ENCODE data around the gene CELA1. TPM values are rescaled to one million over a fixed set of nuclear protein-coding genes. Genes with fewer than 3 reads are reported as not detected.

CELA1 gene
- polyA plus RNA-seq (2013, experiment 1 of 2), result not detected
- polyA plus RNA-seq (2013, experiment 2 of 2), result not detected

- peaks cover 12% of the 10 kb centered on the region for H3K4me1 ChIP-seq (ENCODE audit: control insufficient read depth, insufficient read depth, low read length, poor library complexity, severe bottlenecking)
- 92 to 94% methylated on average over 2 of the region's 3 CpGs for WGBS, 2 experiments (ENCODE audit: insufficient coverage in 2 of 2)
- no peak within 1 kb of the TSS for H3K4me3 ChIP-seq (ENCODE audit: extremely low read depth, insufficient read depth, low read length, poor library complexity, severe bottlenecking)
- H3K9me3 ChIP-seq (ENCODE audit: control insufficient read depth, low read length), result no peaks in the 10 kb centered on the region
- no peak within 1 kb of the TSS for H3K27ac ChIP-seq (ENCODE audit: low read depth, low read length, severe bottlenecking)
- H3K36me3 ChIP-seq (ENCODE audit: control insufficient read depth, insufficient read depth, low read length), result no peaks in the 10 kb centered on the region
Measured at GRCh38 chr12:51346581-51346980, at the start of gene CELA1. CELA1 (minus strand) TSS chr12:51346679; CDS start chr12:51346638, 41 bp downstream.

- 60% methylated on average over 5 of the region's 8 CpGs; no CpG with 5 or more reads in 1 of the 2 experiments for WGBS, 2 experiments (ENCODE audit: insufficient coverage in 2 of 2)
- H3K4me1 ChIP-seq (ENCODE audit: control insufficient read depth, insufficient read depth, low read length, poor library complexity, severe bottlenecking), result peaks cover 18% of the 10 kb centered on the region
- no peaks in the 10 kb centered on the region for H3K9me3 ChIP-seq (ENCODE audit: control insufficient read depth, low read length)
- H3K27ac ChIP-seq (ENCODE audit: low read depth, low read length, severe bottlenecking), result no peak overlapping the region
- no peak overlapping the region for H3K4me3 ChIP-seq (ENCODE audit: extremely low read depth, insufficient read depth, low read length, poor library complexity, severe bottlenecking)
- no peaks in the 10 kb centered on the region for H3K36me3 ChIP-seq (ENCODE audit: control insufficient read depth, insufficient read depth, low read length)
Measured at GRCh38 chr12:51395283-51396230, 49.1 kb upstream of the CELA1 start.

GRCh38 chr12:51393676-51394545 lies 47.4 kb upstream of the CELA1 start:
- H3K4me1 ChIP-seq (ENCODE audit: control insufficient read depth, insufficient read depth, low read length, poor library complexity, severe bottlenecking), result peaks cover 18% of the 10 kb centered on the region
- H3K36me3 ChIP-seq (ENCODE audit: control insufficient read depth, insufficient read depth, low read length), result no peaks in the 10 kb centered on the region
- H3K9me3 ChIP-seq (ENCODE audit: control insufficient read depth, low read length), result no peaks in the 10 kb centered on the region
- no peak overlapping the region for H3K27ac ChIP-seq (ENCODE audit: low read depth, low read length, severe bottlenecking)
- no peak overlapping the region for H3K4me3 ChIP-seq (ENCODE audit: extremely low read depth, insufficient read depth, low read length, poor library complexity, severe bottlenecking)
- WGBS, 2 experiments (ENCODE audit: insufficient coverage in 2 of 2), result 88 to 93% methylated on average over 12 to 14 of the region's 14 CpGs

- peak overlapping the region; percentile 48 for H3K4me3 ChIP-seq (ENCODE audit: extremely low read depth, insufficient read depth, low read length, poor library complexity, severe bottlenecking)
- H3K9me3 ChIP-seq (ENCODE audit: control insufficient read depth, low read length), result no peaks in the 10 kb centered on the region
Measured at GRCh38 chr12:51392556-51393237, 46.2 kb upstream of the CELA1 start.

GRCh38 chr12:51391283-51392123 lies 45.0 kb upstream of the CELA1 start, which contains the start of gene GALNT6:
GALNT6 (minus strand) TSS chr12:51391406; CDS start chr12:51379781, 11,625 bp downstream.
- H3K27ac ChIP-seq (ENCODE audit: low read depth, low read length, severe bottlenecking), result peak within 1 kb of the TSS; percentile 11
- peaks cover 32% of the 10 kb centered on the region for H3K4me1 ChIP-seq (ENCODE audit: control insufficient read depth, insufficient read depth, low read length, poor library complexity, severe bottlenecking)
- 1% methylated on average over 41 to 69 of the region's 73 CpGs for WGBS, 2 experiments (ENCODE audit: insufficient coverage in 2 of 2)
- H3K9me3 ChIP-seq (ENCODE audit: control insufficient read depth, low read length), result no peaks in the 10 kb centered on the region
- peak within 1 kb of the TSS; percentile 48 for H3K4me3 ChIP-seq (ENCODE audit: extremely low read depth, insufficient read depth, low read length, poor library complexity, severe bottlenecking)
- no peaks in the 10 kb centered on the region for H3K36me3 ChIP-seq (ENCODE audit: control insufficient read depth, insufficient read depth, low read length)

More at GRCh38 chr12:51392556-51393237, 46.2 kb upstream of the CELA1 start:
- no peak overlapping the region for H3K27ac ChIP-seq (ENCODE audit: low read depth, low read length, severe bottlenecking)
- no peaks in the 10 kb centered on the region for H3K36me3 ChIP-seq (ENCODE audit: control insufficient read depth, insufficient read depth, low read length)
- 10 to 20% methylated on average over 16 to 18 of the region's 22 CpGs for WGBS, 2 experiments (ENCODE audit: insufficient coverage in 2 of 2)
- peaks cover 27% of the 10 kb centered on the region for H3K4me1 ChIP-seq (ENCODE audit: control insufficient read depth, insufficient read depth, low read length, poor library complexity, severe bottlenecking)

- 5 to 18% methylated on average over 3 to 4 of the region's 8 CpGs for WGBS, 2 experiments (ENCODE audit: insufficient coverage in 2 of 2)
- Histone ChIP-seq H3K4me3 (ENCODE audit: extremely low read depth, insufficient read depth, low read length, poor library complexity, severe bottlenecking) (peak overlapping the region; percentile 48), H3K27ac (ENCODE audit: low read depth, low read length, severe bottlenecking) (peak overlapping the region; percentile 11), H3K36me3 (ENCODE audit: control insufficient read depth, insufficient read depth, low read length) (no peaks in the 10 kb centered on the region), H3K4me1 (ENCODE audit: control insufficient read depth, insufficient read depth, low read length, poor library complexity, severe bottlenecking) (peaks cover 34% of the 10 kb centered on the region), H3K9me3 (ENCODE audit: control insufficient read depth, low read length) (no peaks in the 10 kb centered on the region)
Measured at GRCh38 chr12:51390891-51391282, 44.4 kb upstream of the CELA1 start.

GRCh38 chr12:51390457-51390856 lies 44.0 kb upstream of the CELA1 start:
- no peaks in the 10 kb centered on the region for H3K9me3 ChIP-seq (ENCODE audit: control insufficient read depth, low read length)
- WGBS, 2 experiments (ENCODE audit: insufficient coverage in 2 of 2), result 74 to 90% methylated on average over 3 to 6 of the region's 6 CpGs
- H3K36me3 ChIP-seq (ENCODE audit: control insufficient read depth, insufficient read depth, low read length), result no peaks in the 10 kb centered on the region
- H3K4me1 ChIP-seq (ENCODE audit: control insufficient read depth, insufficient read depth, low read length, poor library complexity, severe bottlenecking), result peaks cover 32% of the 10 kb centered on the region
- peak overlapping the region; percentile 11 for H3K27ac ChIP-seq (ENCODE audit: low read depth, low read length, severe bottlenecking)
- peak overlapping the region; percentile 48 for H3K4me3 ChIP-seq (ENCODE audit: extremely low read depth, insufficient read depth, low read length, poor library complexity, severe bottlenecking)

- Histone ChIP-seq H3K9me3 (ENCODE audit: control insufficient read depth, low read length) (no peaks in the 10 kb centered on the region), H3K4me1 (ENCODE audit: control insufficient read depth, insufficient read depth, low read length, poor library complexity, severe bottlenecking) (peaks cover 23% of the 10 kb centered on the region), H3K27ac (ENCODE audit: low read depth, low read length, severe bottlenecking) (no peak overlapping the region), H3K4me3 (ENCODE audit: extremely low read depth, insufficient read depth, low read length, poor library complexity, severe bottlenecking) (no peak overlapping the region), H3K36me3 (ENCODE audit: control insufficient read depth, insufficient read depth, low read length) (no peaks in the 10 kb centered on the region)
- 83 to 100% methylated on average over 1 of the region's 2 CpGs for WGBS, 2 experiments (ENCODE audit: insufficient coverage in 2 of 2)
Measured at GRCh38 chr12:51389302-51389999, 43.0 kb upstream of the CELA1 start.

GRCh38 chr12:51388846-51389245 lies 42.4 kb upstream of the CELA1 start:
- WGBS, 2 experiments (ENCODE audit: insufficient coverage in 2 of 2), result 95 to 100% methylated on average over 1 to 5 of the region's 5 CpGs
- H3K27ac ChIP-seq (ENCODE audit: low read depth, low read length, severe bottlenecking), result no peak overlapping the region
- no peaks in the 10 kb centered on the region for H3K9me3 ChIP-seq (ENCODE audit: control insufficient read depth, low read length)

More at GRCh38 chr12:51388846-51389245, 42.4 kb upstream of the CELA1 start:
- no peak overlapping the region for H3K4me3 ChIP-seq (ENCODE audit: extremely low read depth, insufficient read depth, low read length, poor library complexity, severe bottlenecking)
- no peaks in the 10 kb centered on the region for H3K36me3 ChIP-seq (ENCODE audit: control insufficient read depth, insufficient read depth, low read length)
- peaks cover 20% of the 10 kb centered on the region for H3K4me1 ChIP-seq (ENCODE audit: control insufficient read depth, insufficient read depth, low read length, poor library complexity, severe bottlenecking)

Measured in mesodermal cell (in vitro differentiated cells).